Fibroblast of lung (primary cell): ENCODE data around the gene C19orf81. TPM values are rescaled to one million over a fixed set of nuclear protein-coding genes. Genes with fewer than 3 reads are reported as not detected.
A peak's percentile ranks its signal among the peaks of the same experiment; 100 is the strongest.

ENCODE experiments used
- DNase-seq, 2 donors: peaks; one replicate each; pipeline versions ENCODE4 v3.0.0 to v3.0.0-alpha.2; 2010; ENCODE audit warnings: low read depth in 2 of 2
- H2AFZ ChIP-seq: 2 replicates; pipeline ENCODE4 v1.5.1; 2012; ENCODE audit warnings: low read length, control low read depth, inconsistent platforms
- H3K27ac ChIP-seq: 2 replicates; pipeline ENCODE4 v1.5.1; 2011; ENCODE audit warnings: low read length, control low read depth; ENCODE audit not compliant: insufficient read depth
- H3K27me3 ChIP-seq: 2 replicates; pipeline ENCODE4 v1.5.1; 2011; ENCODE audit warnings: mild to moderate bottlenecking, low read length; ENCODE audit not compliant: control insufficient read depth, insufficient read depth
- H3K36me3 ChIP-seq: 2 replicates; pipeline ENCODE4 v1.5.1; 2011; ENCODE audit warnings: low read length; ENCODE audit not compliant: control insufficient read depth, insufficient read depth
- H3K4me1 ChIP-seq: 2 replicates; pipeline ENCODE4 v1.5.1; 2011; ENCODE audit warnings: low read length; ENCODE audit not compliant: control insufficient read depth, insufficient read depth; ENCODE audit errors: extremely low read depth
- H3K4me2 ChIP-seq: 2 replicates; pipeline ENCODE4 v1.5.1; 2011; ENCODE audit warnings: low read length, control low read depth; ENCODE audit not compliant: insufficient read depth; ENCODE audit errors: extremely low read depth
- H3K4me3 ChIP-seq, 4 experiments: fragments of 200-600 bp in 1 of 4; sonication (generic) in 1 of 4; replicated peaks in 1 of 4; 2 replicates each; pipeline ENCODE4 v1.5.1; 2011 to 2016; ENCODE audit warnings: low read length in 4 of 4, low read depth in 3 of 4, mild to moderate bottlenecking in 3 of 4, control low read depth in 2 of 4, inconsistent platforms in 1 of 4, mixed read lengths in 1 of 4; ENCODE audit not compliant: insufficient read depth in 1 of 4; ENCODE audit errors: control extremely low read depth in 1 of 4
- H3K79me2 ChIP-seq: 2 replicates; pipeline ENCODE4 v1.5.1; 2012; ENCODE audit warnings: mild to moderate bottlenecking, low read length, inconsistent platforms; ENCODE audit not compliant: control insufficient read depth, insufficient read depth
- H3K9ac ChIP-seq: 2 replicates; pipeline ENCODE4 v1.5.1; 2011; ENCODE audit warnings: mild to moderate bottlenecking, low read length, control low read depth; ENCODE audit not compliant: insufficient read depth
- H3K9me3 ChIP-seq: 2 replicates; pipeline ENCODE4 v1.5.1; 2012; ENCODE audit warnings: low read depth, low read length; ENCODE audit not compliant: control insufficient read depth, insufficient read depth
- H4K20me1 ChIP-seq: 2 replicates; pipeline ENCODE4 v1.5.1; 2011; ENCODE audit warnings: low read length; ENCODE audit not compliant: control insufficient read depth, insufficient read depth; ENCODE audit errors: extremely low read depth
- CTCF ChIP-seq, 2 donors: IDR thresholded peaks in 1 of 2; conservative IDR thresholded peaks in 1 of 2; 1 replicate in 1 of 2; 2 replicates in 1 of 2; pipeline ENCODE4 v1.5.1; 2011 to 2012; ENCODE audit warnings: low read length in 2 of 2, control low read depth in 1 of 2, inconsistent platforms in 1 of 2, low read depth in 1 of 2, mild to moderate bottlenecking in 1 of 2
- EZH2 ChIP-seq: IDR thresholded peaks from 2 replicates; pipeline ENCODE4 v1.5.1; 2012; ENCODE audit warnings: low read length, control low read depth, mild to moderate bottlenecking; ENCODE audit errors: missing control alignments
- polyA plus RNA-seq, 2 donors: library from polyadenylated mRNA; depleted of rRNA in 1 of 2; stranded (reverse) in 1 of 2; unstranded in 1 of 2; fragments of >200 nt; gene quantifications; 2 replicates each; pipeline ENCODE4 v1.2.1, GENCODE V29; 2011 to 2012; ENCODE audit warnings: missing spikeins in 1 of 2
- total RNA-seq: library from RNA; depleted of rRNA; stranded (reverse); fragments of >200 nt; gene quantifications from 2 replicates; pipeline ENCODE4 v1.2.1, GENCODE V29; 2014

The C19orf81 gene
- total and polyA plus RNA-seq, 2 donors (not counting 1 experiment from before 2014, with no cell fraction given), result not detected

- TF ChIP-seq EZH2 (peak; percentile 44), CTCF (conservative IDR thresholded peaks at IDR 0.05 in 1 of 2, IDR thresholded peaks at IDR 0.05 in 1 of 2; ENCODE audit: low read depth in 1 of 2, low read length in 2 of 2) (no peak)
- no peaks in the 10 kb centered on the region for H3K79me2 ChIP-seq
- no peak within 1 kb of the TSS for H2AFZ ChIP-seq
- H4K20me1 ChIP-seq, result no peaks in the 10 kb centered on the region
- H3K4me2 ChIP-seq, result no peak within 1 kb of the TSS
- no peak within 1 kb of the TSS for H3K9ac ChIP-seq
- H3K4me1 ChIP-seq, result no peaks in the 10 kb centered on the region
- peak within 1 kb of the TSS in 2 of 4 experiments; percentile 16 to 53 for H3K4me3 ChIP-seq
- H3K27me3 ChIP-seq, result no peaks in the 10 kb centered on the region
- H3K9me3 ChIP-seq, result no peaks in the 10 kb centered on the region
- H3K36me3 ChIP-seq, result no peaks in the 10 kb centered on the region
- H3K27ac ChIP-seq, result no peak within 1 kb of the TSS
- peak; percentile 11 to 19 for DNase-seq
Observed at GRCh38 chr19:50639121-50640112, 9.8 kb upstream of the C19orf81 start, which contains the start of gene SYT3. Gene SYT3 (minus strand): TSS chr19:50639881. CDS start chr19:50637411, 2,470 bp downstream.

GRCh38 chr19:50640368-50640767 is 8.9 kb upstream of the C19orf81 start:
- no peak for DNase-seq
- Histone ChIP-seq H3K9me3 (no peaks in the 10 kb centered on the region), H3K27ac (no peak overlapping the region), H3K79me2 (no peaks in the 10 kb centered on the region), H3K4me1 (no peaks in the 10 kb centered on the region), H2AFZ (no peak overlapping the region), H3K27me3 (no peaks in the 10 kb centered on the region), H3K4me2 (no peak overlapping the region), H3K36me3 (no peaks in the 10 kb centered on the region), H3K9ac (no peak overlapping the region), H3K4me3 (no peak overlapping the region), H4K20me1 (no peaks in the 10 kb centered on the region)
- no peak for TF ChIP-seq EZH2
- no peak for TF ChIP-seq CTCF (conservative IDR thresholded peaks at IDR 0.05 in 1 of 2, IDR thresholded peaks at IDR 0.05 in 1 of 2; ENCODE audit: low read depth in 1 of 2, low read length in 2 of 2)

GRCh38 chr19:50644315-50644915 is 4.8 kb upstream of the C19orf81 start:
- Histone ChIP-seq H3K27me3 (no peaks in the 10 kb centered on the region), H3K9me3 (no peaks in the 10 kb centered on the region), H3K9ac (no peak overlapping the region), H3K4me3 (no peak overlapping the region), H2AFZ (no peak overlapping the region), H3K27ac (no peak overlapping the region), H3K79me2 (no peaks in the 10 kb centered on the region), H4K20me1 (no peaks in the 10 kb centered on the region), H3K36me3 (no peaks in the 10 kb centered on the region), H3K4me2 (no peak overlapping the region), H3K4me1 (no peaks in the 10 kb centered on the region)
- no peak for TF ChIP-seq CTCF (conservative IDR thresholded peaks at IDR 0.05 in 1 of 2, IDR thresholded peaks at IDR 0.05 in 1 of 2; ENCODE audit: low read depth in 1 of 2, low read length in 2 of 2)
- TF ChIP-seq EZH2, result no peak
- DNase-seq, result no peak
